ENCODE measurements around the gene CD200.

DNA sequence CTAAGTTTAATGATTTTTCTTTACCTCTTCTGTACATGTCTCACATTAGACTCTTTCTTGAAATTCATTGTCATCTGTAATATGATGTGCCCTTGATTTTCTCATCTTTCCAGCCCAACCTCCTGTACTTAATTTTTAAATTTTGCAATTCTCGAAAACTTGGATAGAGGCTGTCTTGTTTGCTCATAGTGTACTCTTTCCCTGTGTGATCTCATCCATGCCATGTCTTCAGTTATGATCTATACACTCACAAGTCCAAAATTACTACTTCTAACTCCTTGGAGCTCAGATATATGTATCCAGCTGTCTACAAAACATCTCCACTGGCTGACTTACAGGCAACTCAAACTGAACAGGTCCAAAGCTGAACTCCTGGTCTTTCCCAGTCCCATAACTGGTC lies 42.2 kb downstream of the CD200 start:
- TF ChIP-seq, protein P1, sequence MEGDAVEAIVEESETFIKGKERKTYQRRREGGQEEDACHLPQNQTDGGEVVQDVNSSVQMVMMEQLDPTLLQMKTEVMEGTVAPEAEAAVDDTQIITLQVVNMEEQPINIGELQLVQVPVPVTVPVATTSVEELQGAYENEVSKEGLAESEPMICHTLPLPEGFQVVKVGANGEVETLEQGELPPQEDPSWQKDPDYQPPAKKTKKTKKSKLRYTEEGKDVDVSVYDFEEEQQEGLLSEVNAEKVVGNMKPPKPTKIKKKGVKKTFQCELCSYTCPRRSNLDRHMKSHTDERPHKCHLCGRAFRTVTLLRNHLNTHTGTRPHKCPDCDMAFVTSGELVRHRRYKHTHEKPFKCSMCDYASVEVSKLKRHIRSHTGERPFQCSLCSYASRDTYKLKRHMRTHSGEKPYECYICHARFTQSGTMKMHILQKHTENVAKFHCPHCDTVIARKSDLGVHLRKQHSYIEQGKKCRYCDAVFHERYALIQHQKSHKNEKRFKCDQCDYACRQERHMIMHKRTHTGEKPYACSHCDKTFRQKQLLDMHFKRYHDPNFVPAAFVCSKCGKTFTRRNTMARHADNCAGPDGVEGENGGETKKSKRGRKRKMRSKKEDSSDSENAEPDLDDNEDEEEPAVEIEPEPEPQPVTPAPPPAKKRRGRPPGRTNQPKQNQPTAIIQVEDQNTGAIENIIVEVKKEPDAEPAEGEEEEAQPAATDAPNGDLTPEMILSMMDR (IDR thresholded peaks at IDR 0.05) = no peak
- TF ChIP-seq POLR2A (IDR thresholded peaks at IDR 0.05) = no peak

Data from right lobe of liver (tissue), 4 donors.